GM21367 (cell line): ENCODE data around the gene NVL.
A peak's percentile ranks its signal among the peaks of the same experiment; 100 is the strongest.
"Not testable (repeated sequence)": the region's sequence is repeated elsewhere in the genome, so short reads cannot be mapped to it uniquely, and the experiment has no call there.

Experiments used
- ATAC-seq: cut with Tn5 transposase; IDR thresholded peaks from one replicate; pipeline ENCODE4 v1.9.1; 2021; ENCODE audit not compliant: unreplicated experiment

The NVL gene

GRCh38 chr1:224237119-224237881, 92.7 kb downstream of the NVL start:
- no peak for ATAC-seq

GRCh38 chr1:224235813-224236493, 94.0 kb downstream of the NVL start:
- ATAC-seq = no peak

DNA sequence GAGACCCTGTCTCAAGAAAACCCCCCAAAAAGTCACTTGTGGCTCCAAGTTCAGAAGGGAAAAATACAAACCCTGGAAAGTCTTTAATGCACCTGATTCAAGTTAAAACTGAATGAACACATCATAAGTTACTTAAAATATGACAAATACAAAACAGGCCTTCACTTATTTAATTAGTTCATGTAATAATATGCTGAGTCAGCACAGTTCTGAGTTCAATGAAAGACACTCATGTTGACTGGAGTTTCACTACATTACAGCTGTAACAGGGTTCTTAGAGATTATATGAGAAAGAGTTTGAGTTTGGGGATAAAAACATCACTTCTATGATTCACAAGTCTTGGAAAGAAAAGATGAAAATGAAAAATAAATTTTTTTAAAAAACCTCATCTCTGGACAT, 96.0 kb downstream of the NVL start:
- ATAC-seq = no peak

- ATAC-seq = no peak
These were observed 103.0 kb downstream of the NVL start for GRCh38 chr1:224226849-224227502.

GRCh38 chr1:224223819-224224714, 105.9 kb downstream of the NVL start:
- no peak for ATAC-seq

DNA sequence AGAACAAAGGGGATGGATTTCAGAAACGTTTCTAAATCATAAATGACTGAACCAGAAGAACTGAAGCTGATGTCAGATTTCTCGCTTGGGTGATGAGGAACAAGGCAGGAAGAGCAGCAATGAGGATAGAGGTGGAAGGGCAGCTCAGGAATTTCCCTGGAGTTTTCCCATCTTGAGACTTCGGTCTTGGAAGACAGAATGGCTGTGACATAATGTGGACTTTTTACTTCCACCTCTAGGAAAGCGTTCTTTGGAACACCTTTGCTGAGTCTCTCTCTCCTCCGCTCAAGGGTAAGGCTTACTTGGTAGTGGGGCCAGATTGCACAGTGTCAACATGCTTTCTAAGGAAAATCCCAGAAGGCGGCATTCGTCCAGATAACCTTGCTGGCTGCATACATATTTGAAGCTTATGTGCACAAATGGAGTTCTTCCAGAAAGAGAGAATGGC, 110.3 kb downstream of the NVL start:
- no peak for ATAC-seq

DNA sequence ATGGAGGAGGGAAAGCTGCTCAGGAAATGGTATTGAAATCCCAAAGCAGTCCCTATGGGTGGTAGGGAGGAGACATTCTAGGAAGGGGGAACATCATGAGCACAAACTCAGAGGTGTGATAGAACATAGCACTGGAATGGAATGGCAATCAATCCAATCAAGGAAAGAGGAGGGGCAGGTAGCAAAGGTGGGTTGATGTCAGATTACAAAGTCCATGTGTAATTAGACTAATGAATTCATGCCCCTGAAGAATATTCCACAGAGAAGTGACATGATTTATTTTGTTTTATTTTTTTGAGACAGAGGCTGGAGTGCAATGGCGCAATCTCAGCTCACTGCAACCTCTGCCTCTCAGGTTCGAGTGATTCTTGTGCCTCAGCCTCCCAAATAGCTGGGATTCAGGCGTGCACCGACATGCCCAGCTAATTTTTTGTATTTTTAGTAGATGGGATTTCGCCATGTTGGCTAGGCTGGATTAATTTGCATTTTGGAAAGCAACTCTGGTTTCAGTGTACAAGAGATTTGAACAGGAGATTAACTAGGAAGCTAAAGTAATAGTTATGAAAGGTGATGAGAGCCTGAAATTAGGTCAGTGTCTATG, 110.9 kb downstream of the NVL start:
- no peak for ATAC-seq

DNA sequence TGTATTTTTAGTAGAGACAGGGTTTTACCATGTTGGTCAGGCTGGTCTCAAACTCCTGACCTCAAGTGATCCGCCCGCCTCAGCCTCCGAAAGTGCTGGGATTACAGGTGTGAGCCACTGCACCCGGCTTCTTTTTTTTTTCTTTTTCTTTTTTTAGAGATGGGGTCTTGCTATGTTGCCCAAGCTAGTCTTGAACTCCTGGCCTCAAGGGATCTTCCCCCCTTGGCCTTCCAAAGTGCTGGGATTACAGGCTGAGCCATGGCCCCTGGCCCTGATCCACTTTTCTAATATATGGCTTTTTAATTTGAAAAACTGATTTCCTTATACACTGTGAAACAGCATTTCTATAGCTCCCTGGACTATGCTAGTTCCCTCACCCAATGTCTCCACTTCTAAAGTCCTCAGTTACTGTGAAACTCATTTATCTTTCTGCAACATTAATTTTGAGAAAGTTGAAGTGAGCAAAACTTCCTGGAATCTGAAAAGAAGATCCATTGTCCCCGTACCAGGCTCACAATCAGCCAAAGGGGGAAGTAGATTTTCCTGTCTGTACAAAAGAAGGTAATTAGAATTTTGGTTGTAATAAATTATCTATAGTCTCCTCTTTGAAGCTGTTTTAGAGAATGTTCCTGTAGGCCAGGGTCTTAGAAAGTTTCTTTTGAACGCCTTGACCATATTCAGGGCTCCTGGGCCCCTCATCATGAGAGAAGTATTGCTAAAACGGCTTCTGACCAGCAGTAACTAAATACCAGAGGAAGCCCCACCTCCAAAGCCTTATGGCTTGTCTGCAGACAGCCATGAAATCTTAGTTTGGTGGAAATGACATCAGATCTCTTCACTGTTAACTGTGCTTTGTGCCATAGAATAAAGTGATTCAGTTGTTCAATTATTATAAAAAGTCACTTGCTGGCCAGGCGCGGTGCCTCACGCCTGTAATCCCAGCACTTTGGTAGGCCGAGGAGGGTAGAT, 112.0 kb downstream of the NVL start:
- no peak for ATAC-seq

DNA sequence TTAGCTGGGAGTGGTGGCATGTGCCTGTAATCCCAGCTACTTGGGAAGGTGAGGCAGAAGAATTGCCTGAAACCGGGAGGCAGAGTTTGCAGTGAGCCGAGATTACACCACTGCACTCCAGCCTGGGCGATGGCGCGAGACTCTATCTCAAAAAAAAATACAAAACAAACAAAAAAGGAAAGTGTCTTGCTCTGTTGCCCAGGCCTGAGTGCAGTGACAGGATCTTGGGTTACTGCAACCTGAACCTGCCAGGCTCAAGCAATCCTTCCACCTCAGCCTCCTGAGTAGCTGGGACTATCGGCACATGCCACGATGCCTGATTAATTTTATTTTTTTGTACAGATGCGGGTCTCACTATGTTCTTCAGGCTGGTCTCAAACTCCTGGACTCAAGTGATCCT, 113.6 kb downstream of the NVL start:
- ATAC-seq = no peak

- ATAC-seq = no peak
These were observed 116.4 kb downstream of the NVL start for GRCh38 chr1:224213438-224214119.

DNA sequence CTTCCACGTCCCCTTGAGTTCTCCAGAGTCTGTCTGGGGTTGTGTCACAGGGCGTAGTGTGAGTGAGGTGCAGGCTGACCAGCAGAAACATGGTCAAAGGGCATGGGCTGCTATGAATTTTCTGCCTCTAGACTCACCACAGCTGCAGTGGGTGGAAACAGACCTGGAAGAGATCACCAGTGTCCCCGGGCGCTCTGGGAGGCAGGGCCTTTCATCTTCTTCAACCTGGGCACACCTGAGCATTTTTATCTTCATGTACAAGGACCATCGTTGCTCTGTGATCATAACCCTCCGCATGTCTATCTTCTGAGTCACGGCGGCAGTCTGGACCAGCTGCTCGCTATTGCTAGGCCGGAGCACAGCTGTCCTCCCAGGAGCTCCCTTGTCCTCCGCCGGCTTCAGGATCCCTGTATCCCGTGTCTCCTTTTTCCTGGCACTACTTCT, 117.3 kb downstream of the NVL start:
- ATAC-seq = no peak

GRCh38 chr1:224211206-224211962, 118.6 kb downstream of the NVL start:
- no peak for ATAC-seq

GRCh38 chr1:224205931-224206538, 123.9 kb downstream of the NVL start:
- not testable (repeated sequence) for ATAC-seq

- no peak for ATAC-seq
These were observed 124.5 kb downstream of the NVL start for GRCh38 chr1:224205438-224205840.

- ATAC-seq = peak; percentile 67
These were observed 126.5 kb downstream of the NVL start for GRCh38 chr1:224203243-224204016.

- ATAC-seq = no peak
These were observed 128.1 kb downstream of the NVL start for GRCh38 chr1:224201853-224202252.

DNA sequence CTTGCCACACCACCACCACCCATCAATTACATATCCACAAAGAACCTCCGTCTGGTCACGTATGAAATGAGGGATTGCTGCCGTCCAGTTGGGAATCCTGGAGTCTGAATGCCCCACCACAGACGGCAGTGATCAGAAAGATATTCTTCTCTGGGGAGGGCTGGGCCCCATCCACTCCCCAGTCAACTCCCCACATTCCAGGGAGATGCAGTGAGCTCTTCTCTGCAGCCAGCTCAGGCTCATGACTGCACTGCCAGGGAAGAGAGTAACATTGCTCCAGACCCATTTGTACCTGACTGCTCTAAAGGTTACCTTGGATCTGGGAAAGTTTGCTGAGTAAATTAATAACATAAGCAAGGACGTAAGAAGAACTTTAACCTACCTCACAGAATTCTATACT, 128.6 kb downstream of the NVL start:
- ATAC-seq = no peak
